Stimulated activated CD8-positive, alpha-beta memory T cell treated with anti-CD3 and anti-CD28 coated beads, Interleukin-15, amount 100 ng/mL, for 1 hour (primary cell): ENCODE results near the gene CD151.

Experiments used
- DNase-seq: peaks from one replicate; pipeline ENCODE4 v3.0.0-alpha.2; 2020; ENCODE audit warnings: low read depth

The CD151 gene

DNA sequence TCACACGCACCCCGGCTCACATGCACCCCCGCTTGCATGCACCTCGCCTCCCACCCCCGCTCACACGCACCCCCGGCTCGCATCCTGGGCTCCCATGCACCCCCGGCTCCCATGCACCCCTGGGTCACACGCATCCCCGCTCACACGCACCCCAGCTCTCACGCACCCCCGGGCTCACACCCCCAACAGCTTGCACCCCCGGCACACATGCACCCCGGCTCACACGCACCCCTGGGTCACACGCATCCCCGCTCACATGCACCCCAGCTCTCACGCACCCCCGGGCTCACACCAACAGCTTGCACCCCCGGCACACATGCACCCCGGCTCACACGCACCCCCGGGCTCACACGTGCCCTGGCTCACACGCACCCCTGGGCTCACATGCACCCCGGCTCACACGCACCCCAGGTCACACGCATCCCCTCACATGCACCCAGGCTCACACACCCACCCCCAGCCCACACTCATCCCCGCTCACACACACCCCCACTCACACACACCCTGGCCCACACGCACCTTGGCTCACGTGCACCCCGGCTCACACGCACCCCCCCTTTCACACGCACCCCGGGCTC is 26.1 kb downstream of the CD151 start:
- DNase-seq = no peak

- no peak for DNase-seq
Observed at GRCh38 chr11:859394-860131, 26.8 kb downstream of the CD151 start.

DNA sequence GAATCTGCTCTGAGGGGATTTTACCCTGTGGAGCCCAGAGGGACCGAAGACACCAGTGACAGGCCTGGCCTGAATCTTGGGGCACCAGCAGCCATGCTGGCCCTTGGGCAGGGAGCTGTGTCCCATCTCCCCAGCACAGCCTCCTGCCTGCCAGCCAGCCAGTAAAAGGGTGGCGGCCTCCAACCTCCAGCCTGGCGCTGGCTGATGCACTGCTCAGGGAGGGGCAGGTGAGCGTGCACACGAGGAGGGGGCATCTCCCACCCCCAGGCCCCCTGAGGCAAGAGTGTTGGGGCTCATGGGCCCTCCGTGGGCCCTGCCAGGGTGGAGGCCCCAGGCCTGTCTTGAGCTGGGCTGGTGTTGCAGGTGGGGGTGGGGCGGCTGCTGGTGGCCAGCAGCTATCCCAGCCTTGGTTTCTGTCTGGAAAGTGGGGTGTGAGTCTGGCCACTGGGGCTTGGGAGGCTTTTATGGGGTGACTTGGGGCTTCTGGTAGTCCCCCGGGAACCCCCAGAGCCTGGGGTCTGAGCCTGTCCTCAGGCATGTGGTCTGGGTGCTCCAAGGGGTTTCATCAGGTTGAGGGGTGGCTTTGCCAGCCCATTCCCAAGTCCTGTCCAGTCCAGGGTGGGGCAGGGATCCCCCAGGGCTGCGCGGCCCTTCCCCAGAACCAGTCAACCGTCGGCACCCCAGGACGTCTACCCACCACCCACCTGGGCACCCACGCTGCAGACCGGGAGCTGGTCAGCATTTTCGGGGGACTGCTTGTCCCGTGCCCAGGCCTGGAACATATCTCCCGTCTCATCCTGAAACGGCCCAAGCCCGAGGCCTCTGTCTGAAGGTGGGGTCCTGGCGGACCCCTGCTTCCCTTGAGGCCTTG is 27.7 kb downstream of the CD151 start:
- DNase-seq = no peak

- DNase-seq = no peak
Observed at GRCh38 chr11:861105-861479, 28.3 kb downstream of the CD151 start.

DNA sequence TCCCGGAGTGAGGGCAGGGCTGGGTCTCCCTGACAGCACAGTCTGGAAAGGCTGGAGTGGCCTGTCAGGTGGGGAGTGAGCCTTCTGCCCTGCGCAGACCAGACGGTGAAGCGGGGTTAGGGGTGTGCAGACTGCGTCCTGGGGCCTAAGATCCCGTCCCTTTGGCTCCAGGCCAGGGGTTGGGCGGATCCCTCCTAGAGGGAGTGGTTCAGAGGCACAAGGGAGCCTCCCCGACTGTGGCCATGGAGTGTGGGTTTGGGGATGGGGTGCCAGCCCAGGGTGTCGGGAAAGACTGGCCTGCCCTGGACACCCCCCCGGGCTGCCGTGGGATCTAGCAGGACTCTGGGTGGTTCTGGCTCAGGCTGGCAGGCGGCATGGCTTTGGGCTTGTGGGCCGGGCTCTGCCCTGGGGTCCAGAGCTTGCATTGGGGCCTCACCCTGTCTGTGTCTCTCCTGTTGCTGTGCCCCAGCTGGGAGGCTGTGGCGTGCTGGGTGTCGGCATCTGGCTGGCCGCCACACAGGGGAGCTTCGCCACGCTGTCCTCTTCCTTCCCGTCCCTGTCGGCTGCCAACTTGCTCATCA is 29.4 kb downstream of the CD151 start:
- no peak for DNase-seq

- DNase-seq = no peak
Observed at GRCh38 chr11:862696-863022, 29.9 kb downstream of the CD151 start.

- DNase-seq = no peak
Observed at GRCh38 chr11:863023-863909, 30.5 kb downstream of the CD151 start.

DNA sequence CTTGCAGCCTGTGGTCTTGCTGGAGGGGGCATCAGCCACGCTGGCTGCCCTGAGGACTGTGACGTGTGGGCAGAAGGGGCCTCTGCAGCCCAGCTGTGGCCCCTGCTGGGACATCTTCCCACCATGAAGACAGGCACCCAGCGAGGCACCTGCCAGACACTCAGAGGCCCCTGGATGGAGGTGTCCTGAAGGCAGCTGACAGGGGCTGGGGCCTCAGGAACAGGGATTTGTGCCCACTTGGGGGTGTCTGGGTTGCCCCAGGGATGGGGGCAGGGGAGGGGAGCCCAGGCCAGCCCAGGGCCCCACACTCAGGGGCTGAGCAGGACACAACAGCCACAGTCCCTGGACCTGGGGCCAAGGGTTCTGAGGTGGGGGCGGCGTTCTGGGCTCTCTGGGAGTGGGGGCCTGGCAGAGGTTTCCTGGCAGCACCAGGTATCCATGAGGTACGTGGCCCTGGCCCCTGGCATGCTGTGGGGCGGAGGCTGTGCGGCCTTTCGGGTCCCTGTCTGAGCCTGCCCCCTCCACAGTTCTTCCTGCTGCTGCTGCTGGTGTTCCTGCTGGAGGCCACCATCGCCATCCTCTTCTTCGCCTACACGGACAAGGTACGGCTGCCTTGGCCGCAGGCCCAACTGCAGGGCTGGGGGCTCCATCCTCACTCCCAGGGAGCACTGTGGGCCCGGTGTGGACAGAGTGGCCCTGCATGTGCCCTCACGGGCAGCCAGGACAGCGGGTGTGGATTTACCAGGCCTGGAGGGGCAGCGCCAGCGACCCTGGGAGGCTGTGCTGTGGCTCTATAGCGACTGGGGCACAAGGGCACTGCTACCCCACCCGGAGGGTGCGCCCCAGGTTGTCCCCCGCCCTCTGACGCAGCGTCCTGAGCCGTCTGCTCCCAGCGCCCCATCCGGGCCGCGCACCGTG is 31.4 kb downstream of the CD151 start:
- no peak for DNase-seq

GRCh38 chr11:864898-865297 is 32.1 kb downstream of the CD151 start:
- DNase-seq = no peak

- no peak for DNase-seq
Observed at GRCh38 chr11:865462-866430, 33.0 kb downstream of the CD151 start.

DNA sequence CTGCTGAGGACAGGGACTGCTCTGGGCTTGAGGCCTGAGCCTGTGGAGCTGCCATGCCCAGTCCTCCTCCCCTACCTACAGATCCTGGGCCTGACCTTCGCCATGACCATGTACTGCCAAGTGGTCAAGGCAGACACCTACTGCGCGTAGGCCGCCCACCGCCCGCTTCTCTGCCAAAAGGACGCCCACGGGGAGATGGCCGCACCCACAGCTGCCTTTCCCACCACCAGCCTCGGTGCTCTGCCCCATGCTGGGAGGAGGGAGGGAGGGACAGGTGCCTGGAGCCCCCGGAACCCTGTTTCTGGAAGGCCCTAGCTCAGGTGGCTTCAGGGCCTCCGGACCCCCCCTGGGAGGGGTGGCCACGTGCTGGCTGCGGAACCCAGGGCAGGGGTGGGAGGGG is 33.7 kb downstream of the CD151 start:
- no peak for DNase-seq

DNA sequence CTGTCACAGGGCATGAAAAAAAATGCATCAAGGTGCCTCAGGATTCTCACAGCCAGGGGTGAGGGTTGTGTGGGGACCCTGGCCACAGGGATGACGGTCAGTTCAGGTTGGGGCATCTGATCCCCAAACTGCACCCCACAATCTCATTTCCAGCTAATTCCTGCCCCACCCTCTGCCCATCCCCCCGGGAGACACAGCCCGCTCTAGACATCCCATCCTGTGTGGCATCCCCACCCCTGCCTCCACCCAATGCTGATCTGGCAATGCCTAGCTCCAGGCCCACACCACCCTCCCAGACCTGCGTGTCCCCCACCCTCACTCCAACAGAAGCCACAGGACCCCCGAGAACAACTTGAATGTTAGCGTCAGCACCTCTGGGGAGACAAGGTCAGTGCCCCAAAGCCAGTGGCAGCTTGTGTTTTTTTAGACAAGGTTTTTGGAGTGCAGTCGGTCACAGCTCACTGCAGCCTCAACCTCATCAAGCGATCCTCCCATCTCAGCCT is 35.2 kb downstream of the CD151 start:
- no peak for DNase-seq

DNA sequence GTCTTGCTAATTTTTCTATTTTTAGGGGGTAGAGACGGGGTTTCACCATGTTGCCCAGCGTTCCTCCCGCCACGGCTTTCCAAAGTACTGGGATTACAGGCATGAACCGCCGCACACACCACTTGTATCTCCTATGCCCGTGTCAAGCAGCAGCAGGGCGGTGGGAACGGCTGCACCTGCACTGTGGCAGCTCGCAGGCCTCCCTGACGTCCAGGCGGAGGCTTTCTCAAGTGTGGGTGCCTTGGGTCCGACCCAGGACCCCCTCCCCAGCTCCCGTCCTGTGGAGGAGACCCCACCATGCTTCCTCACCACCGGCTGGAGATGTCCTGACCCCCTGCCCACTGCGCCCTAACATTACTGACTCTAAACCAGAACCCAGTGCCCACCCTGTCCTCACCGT is 35.6 kb downstream of the CD151 start:
- no peak for DNase-seq

- DNase-seq = no peak
Observed at GRCh38 chr11:868802-869201, 36.0 kb downstream of the CD151 start.

GRCh38 chr11:869399-870126 is 36.8 kb downstream of the CD151 start:
- no peak for DNase-seq

- DNase-seq = no peak
Observed at GRCh38 chr11:870127-870413, 37.3 kb downstream of the CD151 start.

DNA sequence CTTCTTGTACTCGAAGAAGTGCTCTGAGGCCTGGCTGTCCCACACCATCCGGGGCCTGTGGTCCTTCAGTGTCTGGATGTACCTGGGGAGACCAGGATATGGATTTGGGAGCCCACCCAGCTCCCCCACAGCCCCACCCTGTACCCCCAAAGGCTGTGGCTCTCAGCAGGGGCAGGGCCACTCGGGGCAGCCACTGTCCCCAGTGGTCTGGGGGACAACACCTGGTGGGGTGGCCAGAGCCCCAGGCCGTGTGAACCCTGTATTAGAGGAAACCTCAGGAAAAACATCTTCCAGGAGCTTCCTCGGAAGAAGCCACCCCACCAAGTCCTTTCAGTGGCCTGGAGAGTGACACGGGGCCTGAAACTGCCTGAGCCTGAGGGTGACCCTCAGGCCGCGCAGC is 37.7 kb downstream of the CD151 start:
- no peak for DNase-seq

DNA sequence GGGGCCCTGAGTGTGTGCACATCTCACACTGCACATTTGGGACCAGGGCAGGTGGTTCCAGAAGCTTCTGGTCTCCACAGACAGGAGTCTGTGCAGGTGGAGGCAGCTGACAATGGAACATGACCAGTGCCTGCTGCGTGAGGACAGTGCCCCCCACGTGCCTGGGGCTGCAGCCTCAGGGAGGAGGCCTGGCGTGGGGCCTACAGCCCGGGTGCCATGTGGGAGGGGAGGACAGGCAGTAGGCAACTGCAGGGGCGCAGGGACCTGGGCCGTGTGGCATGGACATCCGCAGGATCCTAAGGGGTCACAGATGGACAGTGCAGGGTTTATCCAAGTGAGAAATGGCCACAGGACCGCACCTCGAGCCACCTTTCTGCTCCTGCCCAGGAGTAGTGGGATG is 38.7 kb downstream of the CD151 start:
- no peak for DNase-seq

DNA sequence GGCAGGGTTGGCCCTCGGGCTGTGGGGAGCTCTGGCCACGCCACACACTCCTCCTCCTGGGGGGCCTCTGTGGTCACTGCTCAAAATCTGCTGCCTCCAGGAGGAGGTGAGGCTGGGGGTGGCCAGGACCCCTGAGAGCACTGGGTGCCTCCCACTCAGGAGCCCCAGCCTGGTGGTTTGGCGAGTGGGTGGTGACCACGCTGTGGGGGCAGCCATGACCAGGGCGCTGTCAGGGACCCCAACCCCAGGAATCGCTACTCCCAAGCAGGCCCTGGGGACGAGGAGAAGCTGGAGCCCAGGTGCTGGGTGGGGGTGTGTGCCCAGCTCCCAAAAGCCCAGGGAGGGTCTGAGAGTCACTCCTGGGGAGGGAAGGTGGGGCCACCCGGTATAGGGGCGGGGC is 40.0 kb downstream of the CD151 start:
- no peak for DNase-seq
